B cell (primary cell): ENCODE results near the gene HOXB8. TPM values are rescaled to one million over a fixed set of nuclear protein-coding genes. Genes with fewer than 3 reads are reported as not detected.

ENCODE experiments used
- ATAC-seq: fragments of 200-7000 bp; cut with Tn5 transposase; one replicate; pipeline ENCODE4 v1.10.0; 2021; ENCODE audit warnings: low read depth, mild to moderate bottlenecking, moderate number of reproducible peaks, moderate library complexity
- CTCF ChIA-PET: fragments of 350-600 bp; sonication (Branson Sonifier 250); formaldehyde crosslinking; loops from one replicate; lab custom pipeline; 2021; ENCODE audit warnings: antibody characterized with exemption, inconsistent platforms; lab: Charles Lee
- POLR2A ChIA-PET: fragments of 350-600 bp; sonication (Branson Sonifier 250); formaldehyde crosslinking; loops from one replicate; lab custom pipeline; 2021; ENCODE audit warnings: antibody characterized with exemption; lab: Charles Lee
- DNase-seq: peaks from one replicate; pipeline ENCODE4 v3.0.0; 2013
- H2AFZ ChIP-seq: 2 replicates; pipeline ENCODE4 v1.6.1; 2012; ENCODE audit warnings: mild to moderate bottlenecking, low read depth, low read length; ENCODE audit not compliant: insufficient read depth, poor library complexity, severe bottlenecking
- H3K27ac ChIP-seq, 2 donors: 1 replicate in 1 of 2; 2 replicates in 1 of 2; pipeline ENCODE4 v1.5.1; 2012 to 2013; ENCODE audit warnings: low read length in 2 of 2, mild to moderate bottlenecking in 2 of 2, moderate library complexity in 1 of 2
- H3K27me3 ChIP-seq, 4 experiments: fragments of 200-600 bp in 1 of 4; sonication (generic) in 1 of 4; replicated peaks in 1 of 4; 1 replicate in 2 of 4; 2 replicates in 2 of 4; pipeline versions ENCODE4 v1.6.1 to v1.7.0; 2013 to 2016; ENCODE audit warnings: low read length in 3 of 4, mild to moderate bottlenecking in 2 of 4, mixed read lengths in 1 of 4, moderate library complexity in 1 of 4; ENCODE audit not compliant: insufficient read depth in 4 of 4, control insufficient read depth in 3 of 4; ENCODE audit errors: control extremely low read depth in 1 of 4
- H3K36me3 ChIP-seq, 2 experiments: replicated peaks in 1 of 2; 1 replicate in 1 of 2; 2 replicates in 1 of 2; pipeline versions ENCODE4 v1.6.1 to v1.7.1; 2013; ENCODE audit warnings: low read length in 1 of 2; ENCODE audit not compliant: insufficient read depth in 2 of 2, control insufficient read depth in 1 of 2; ENCODE audit errors: control extremely low read depth in 1 of 2, extremely low read depth in 1 of 2
- H3K4me1 ChIP-seq, 2 donors: fragments of 200-600 bp in 1 of 2; sonication (generic) in 1 of 2; 1 replicate in 1 of 2; 2 replicates in 1 of 2; pipeline versions ENCODE4 v1.5.1 to v1.6.1; 2013 to 2017; ENCODE audit warnings: low read length in 2 of 2; ENCODE audit not compliant: control insufficient read depth in 2 of 2, insufficient read depth in 2 of 2
- H3K4me2 ChIP-seq: replicated peaks from 2 replicates; pipeline ENCODE3; 2012; ENCODE audit warnings: mild to moderate bottlenecking, low read depth, low read length; ENCODE audit not compliant: poor library complexity, severe bottlenecking
- H3K4me3 ChIP-seq, 5 experiments: fragments of 200-600 bp in 1 of 5; sonication (generic) in 1 of 5; 1 replicate in 3 of 5; 2 replicates in 2 of 5; pipeline versions ENCODE4 v1.5.1 to v1.7.0; 2011 to 2016; ENCODE audit warnings: low read length in 4 of 5, mild to moderate bottlenecking in 4 of 5, low read depth in 2 of 5, control low read depth in 1 of 5, moderate library complexity in 1 of 5; ENCODE audit not compliant: insufficient read depth in 1 of 5; ENCODE audit errors: control extremely low read depth in 1 of 5, extremely low read depth in 1 of 5
- H3K79me2 ChIP-seq: fragments of 200-600 bp; sonication (generic); one replicate; pipeline ENCODE4 v1.6.0; 2016; ENCODE audit warnings: low read length; ENCODE audit not compliant: control insufficient read depth, insufficient read depth
- H3K9ac ChIP-seq: fragments of 200-600 bp; sonication (generic); 2 replicates; pipeline ENCODE4 v1.6.1; 2017; ENCODE audit warnings: mild to moderate bottlenecking, low read length, moderate library complexity
- H3K9me3 ChIP-seq, 3 donors: one replicate each; pipeline versions ENCODE4 v1.6.1 to v1.7.1; 2013; ENCODE audit warnings: low read length in 2 of 3; ENCODE audit not compliant: control insufficient read depth in 2 of 3, insufficient read depth in 1 of 3; ENCODE audit errors: control extremely low read depth in 1 of 3
- H4K20me1 ChIP-seq: 2 replicates; pipeline ENCODE4 v1.6.0; 2012; ENCODE audit warnings: mild to moderate bottlenecking, low read length; ENCODE audit not compliant: insufficient read depth, control insufficient read depth, poor library complexity, severe bottlenecking
- H3K27ac Mint-ChIP-seq: one replicate; pipeline ENCODE4 v1.8.0; 2021; ENCODE audit warnings: mixed read lengths
- H3K27me3 Mint-ChIP-seq: one replicate; pipeline ENCODE4 v1.8.0; 2021; ENCODE audit warnings: mixed read lengths
- H3K4me1 Mint-ChIP-seq: one replicate; pipeline ENCODE4 v1.8.0; 2021; ENCODE audit warnings: mixed read lengths
- H3K4me3 Mint-ChIP-seq: one replicate; pipeline ENCODE4 v1.8.0; 2021; ENCODE audit warnings: mixed read lengths
- H3K9me3 Mint-ChIP-seq: one replicate; pipeline ENCODE4 v1.8.0; 2022; ENCODE audit warnings: mixed read lengths; ENCODE audit not compliant: insufficient read depth
- EZH2 ChIP-seq: IDR thresholded peaks from 2 replicates; pipeline ENCODE4 v1.6.1; 2012; ENCODE audit warnings: borderline replicate concordance, low read depth, mild to moderate bottlenecking, moderate library complexity, low read length; ENCODE audit not compliant: insufficient read depth, poor library complexity, severe bottlenecking
- WGBS: methylation state at CpG from one replicate; pipeline ENCODE4 v1.1.5; 2013; ENCODE audit warnings: missing lambda C conversion rate; ENCODE audit not compliant: insufficient coverage; 5-methylcytosine and 5-hydroxymethylcytosine counted together
- intact Hi-C: fragments of 100-400 bp; cut with micrococcal nuclease; formaldehyde crosslinking; loops from one replicate; pipeline ENCODE4 v1.10.0; 2022
- polyA plus RNA-seq: library from polyadenylated mRNA; depleted of rRNA; stranded (reverse); fragments of >200 nt; gene quantifications from 2 replicates; pipeline ENCODE4 v1.2.3, GENCODE V29; 2012
- total RNA-seq, 2 donors: library from RNA; stranded (reverse); fragments of 120-200 nt in 1 of 2; gene quantifications; 1 replicate in 1 of 2; 2 replicates in 1 of 2; pipeline versions ENCODE4 v1.2.3 to v1.2.4, GENCODE V29; 2013 to 2022
- TF ChIP-seq, protein P1 (sequence below): fragments of 200-600 bp; IDR thresholded peaks from one replicate; pipeline ENCODE4 v1.8.0; 2022; ENCODE audit warnings: antibody characterized with exemption, mild to moderate bottlenecking

The HOXB8 gene
- total and polyA plus RNA-seq, 2 donors (not counting 1 experiment from before 2014, with no cell fraction given): not detected

DNA sequence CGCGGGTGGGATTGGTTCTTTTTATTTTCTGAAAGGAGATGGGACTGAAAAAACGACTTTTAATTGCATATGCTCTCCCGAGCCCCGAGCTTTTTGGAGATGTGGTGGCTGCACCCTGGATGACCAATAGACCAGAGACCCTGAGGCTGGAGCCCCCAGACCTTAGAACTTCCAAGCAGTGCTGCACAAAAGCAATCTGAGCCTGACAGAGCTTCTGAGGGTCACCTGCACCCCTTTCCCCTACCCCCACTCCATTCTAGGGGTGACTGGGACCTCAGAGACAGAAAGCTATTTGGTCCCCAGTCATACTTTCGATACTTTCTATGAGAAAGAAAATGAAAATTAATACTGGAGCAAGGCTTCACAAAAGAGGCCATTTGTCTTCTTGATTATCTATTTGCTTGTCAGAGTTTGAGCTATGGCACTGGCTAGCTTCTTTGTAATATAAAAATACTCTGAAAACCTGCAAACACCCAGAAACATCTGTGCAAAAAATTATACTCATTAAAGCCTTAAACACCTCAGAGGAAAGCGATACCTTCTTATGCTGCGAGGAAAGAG lies 40.5 kb downstream of the HOXB8 start:
- H3K27ac Mint-ChIP-seq: no peak overlapping the region
- H3K4me3 Mint-ChIP-seq: no peak overlapping the region
- WGBS: 92% methylated on average over 6 of the region's 8 CpGs

More for the DNA sequence above, 40.5 kb downstream of the HOXB8 start:
- no peak overlapping the region for H3K4me2 ChIP-seq
- H3K79me2 ChIP-seq: no peaks in the 10 kb centered on the region
- no peak overlapping the region for H3K4me3 ChIP-seq
- no peak overlapping the region for H3K27ac ChIP-seq
- H3K36me3 ChIP-seq: no peaks in the 10 kb centered on the region
- no peak overlapping the region for H2AFZ ChIP-seq
- Mint-ChIP-seq H3K9me3 (no peaks in the 10 kb centered on the region), H3K27me3 (peaks cover 17% of the 10 kb centered on the region), H3K4me1 (peaks cover 28% of the 10 kb centered on the region)
- ChIA-PET POLR2A (no interaction called here), CTCF (interaction anchor here (1.0 to 1.2 kb wide), 2 partner anchors 19 to 225 kb away, joined by 3 to 4 read pairs; partner anchors contain the start of gene HOXB5)
- H3K9ac ChIP-seq: no peak overlapping the region
- no peaks in the 10 kb centered on the region for H4K20me1 ChIP-seq
- DNase-seq (no peak), ATAC-seq (no peak)
- H3K4me1 ChIP-seq: peaks cover 27 to 30% of the 10 kb centered on the region in 2 donors
- TF ChIP-seq EZH2: no peak
- TF ChIP-seq, protein P1, sequence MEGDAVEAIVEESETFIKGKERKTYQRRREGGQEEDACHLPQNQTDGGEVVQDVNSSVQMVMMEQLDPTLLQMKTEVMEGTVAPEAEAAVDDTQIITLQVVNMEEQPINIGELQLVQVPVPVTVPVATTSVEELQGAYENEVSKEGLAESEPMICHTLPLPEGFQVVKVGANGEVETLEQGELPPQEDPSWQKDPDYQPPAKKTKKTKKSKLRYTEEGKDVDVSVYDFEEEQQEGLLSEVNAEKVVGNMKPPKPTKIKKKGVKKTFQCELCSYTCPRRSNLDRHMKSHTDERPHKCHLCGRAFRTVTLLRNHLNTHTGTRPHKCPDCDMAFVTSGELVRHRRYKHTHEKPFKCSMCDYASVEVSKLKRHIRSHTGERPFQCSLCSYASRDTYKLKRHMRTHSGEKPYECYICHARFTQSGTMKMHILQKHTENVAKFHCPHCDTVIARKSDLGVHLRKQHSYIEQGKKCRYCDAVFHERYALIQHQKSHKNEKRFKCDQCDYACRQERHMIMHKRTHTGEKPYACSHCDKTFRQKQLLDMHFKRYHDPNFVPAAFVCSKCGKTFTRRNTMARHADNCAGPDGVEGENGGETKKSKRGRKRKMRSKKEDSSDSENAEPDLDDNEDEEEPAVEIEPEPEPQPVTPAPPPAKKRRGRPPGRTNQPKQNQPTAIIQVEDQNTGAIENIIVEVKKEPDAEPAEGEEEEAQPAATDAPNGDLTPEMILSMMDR: no peak
- peaks cover 0 to 14% (median 0%) of the 10 kb centered on the region in 3 donors for H3K9me3 ChIP-seq
- intact Hi-C loops: loop anchor here (5.0 kb wide), 1 partner anchor 38 kb away; the partner anchor contains the start of gene HOXB7
- H3K27me3 ChIP-seq: peaks cover 0 to 43% (median 19%) of the 10 kb centered on the region in 4 experiments
